HCT116 (cell line): ENCODE data around the gene YLPM1.

Experiments
- CBX3 ChIP-seq: IDR thresholded peaks from 2 replicates; pipeline ENCODE4 v1.6.1; 2012; ENCODE audit warnings: low read depth
- CTCF ChIP-seq, 3 experiments: fragments of 200-600 bp in 1 of 3; sonication (generic) in 1 of 3; IDR thresholded peaks in 2 of 3; conservative IDR thresholded peaks in 1 of 3; 2 replicates each; pipeline ENCODE4 v1.5.1; 2012 to 2017; ENCODE audit warnings: low read depth in 2 of 3, low read length in 2 of 3, antibody characterized with exemption in 1 of 3, borderline replicate concordance in 1 of 3, control low read depth in 1 of 3, mild to moderate bottlenecking in 1 of 3, mixed read lengths in 1 of 3, mixed run types in 1 of 3, moderate library complexity in 1 of 3; ENCODE audit not compliant: insufficient read depth in 1 of 3
- EZH2 ChIP-seq: fragments of 200-600 bp; sonication (generic); IDR thresholded peaks from 2 replicates; pipeline ENCODE4 v1.6.1; 2017; ENCODE audit warnings: antibody characterized with exemption, mixed run types
- EZH2phosphoT487 ChIP-seq: fragments of 200-600 bp; IDR thresholded peaks from 2 replicates; pipeline ENCODE4 v1.6.1; 2018; ENCODE audit warnings: antibody characterized with exemption, borderline replicate concordance
- JUND ChIP-seq: IDR thresholded peaks from 2 replicates; pipeline ENCODE4 v1.6.1; 2012
- POLR2A ChIP-seq: IDR thresholded peaks from 2 replicates; pipeline ENCODE4 v1.7.0; 2011; ENCODE audit warnings: borderline replicate concordance; ENCODE audit not compliant: insufficient read depth, insufficient read length; ENCODE audit errors: extremely low read depth
- POLR2AphosphoS5 ChIP-seq: IDR thresholded peaks from 2 replicates; pipeline ENCODE4 v1.6.1; 2011; ENCODE audit warnings: mild to moderate bottlenecking, low read depth, low read length, moderate library complexity
- RAD21 ChIP-seq: IDR thresholded peaks from 2 replicates; pipeline ENCODE4 v1.6.1; 2012; ENCODE audit warnings: low read depth, mild to moderate bottlenecking
- REST ChIP-seq: IDR thresholded peaks from 2 replicates; pipeline ENCODE4 v1.6.1; 2012; ENCODE audit warnings: low read depth
- YY1 ChIP-seq: IDR thresholded peaks from 2 replicates; pipeline ENCODE4 v1.6.1; 2011; ENCODE audit warnings: low read length, low read depth, moderate library complexity, mild to moderate bottlenecking; ENCODE audit not compliant: insufficient replicate concordance; ENCODE audit errors: extremely low read depth
- ZBTB33 ChIP-seq: IDR thresholded peaks from 2 replicates; pipeline ENCODE4 v1.6.1; 2011; ENCODE audit warnings: mild to moderate bottlenecking, low read length, moderate library complexity; ENCODE audit not compliant: insufficient replicate concordance; ENCODE audit errors: extremely low read depth
- ZFX ChIP-seq: fragments of 450-650 bp; IDR thresholded peaks from 2 replicates; pipeline ENCODE4 v1.6.1; 2017

GRCh38 chr14:74871819-74872218, 108.7 kb downstream of the YLPM1 start:
- TF ChIP-seq JUND (no peak), ZBTB33 (no peak), POLR2A (no peak), CTCF (IDR thresholded peaks at IDR 0.05 in 2 of 3, conservative IDR thresholded peaks at IDR 0.05 in 1 of 3; ENCODE audit: borderline replicate concordance in 1 of 3, insufficient read depth in 1 of 3, low read depth in 2 of 3, low read length in 2 of 3) (no peak), POLR2AphosphoS5 (no peak), YY1 (no peak), ZFX (no peak), CBX3 (no peak), RAD21 (no peak), REST (no peak), EZH2 (no peak), EZH2phosphoT487 (no peak)
